Vagina (tissue), 2 donors: Measurements from ENCODE around the gene ZDHHC5. TPM values are rescaled to one million over a fixed set of nuclear protein-coding genes. Genes with fewer than 3 reads are reported as not detected.
"Not testable (repeated sequence)": the region's sequence is repeated elsewhere in the genome, so short reads cannot be mapped to it uniquely, and the experiment has no call there.

Experiments
- DNase-seq, 2 donors: peaks; one replicate each; pipeline ENCODE4 v3.0.0-alpha.2; 2017; ENCODE audit errors: extremely low spot score in 2 of 2
- H3K27ac ChIP-seq: fragments of 200-600 bp; sonication (generic); one replicate; pipeline ENCODE4 v1.5.1; 2019
- H3K27me3 ChIP-seq: fragments of 200-600 bp; sonication (generic); one replicate; pipeline ENCODE4 v1.5.1; 2019
- H3K36me3 ChIP-seq, 2 donors: fragments of 200-600 bp; sonication (generic); one replicate each; pipeline ENCODE4 v1.5.1; 2017 to 2019
- H3K4me1 ChIP-seq: fragments of 200-600 bp; sonication (generic); one replicate; pipeline ENCODE4 v1.5.1; 2019
- H3K4me3 ChIP-seq, 2 donors: fragments of 200-600 bp; sonication (generic); 1 replicate in 1 of 2; 2 replicates in 1 of 2; pipeline ENCODE4 v1.5.1; 2016 to 2019
- H3K9me3 ChIP-seq: fragments of 200-600 bp; sonication (generic); one replicate; pipeline ENCODE4 v1.5.1; 2019
- CTCF ChIP-seq, 3 experiments: fragments of 450-650 bp in 2 of 3; fragments of 200-600 bp in 1 of 3; sonication (generic) in 1 of 3; IDR thresholded peaks; one replicate each; pipeline ENCODE4 v1.5.1; 2017 to 2019; ENCODE audit warnings: antibody characterized with exemption in 3 of 3, mild to moderate bottlenecking in 2 of 3, moderate library complexity in 2 of 3
- POLR2A ChIP-seq, 2 donors: fragments of 450-650 bp; IDR thresholded peaks; one replicate each; pipeline ENCODE4 v1.6.1; 2017; ENCODE audit warnings: antibody characterized with exemption in 2 of 2, mild to moderate bottlenecking in 2 of 2, moderate library complexity in 2 of 2
- POLR2AphosphoS5 ChIP-seq, 2 donors: sonication (generic); formaldehyde crosslinking; IDR thresholded peaks; one replicate each; pipeline ENCODE4 v1.9.0; 2017; ENCODE audit warnings: antibody characterized with exemption in 2 of 2, mild to moderate bottlenecking in 2 of 2, low read depth in 1 of 2; ENCODE audit not compliant: insufficient read depth in 1 of 2
- intact Hi-C: fragments of 100-400 bp; cut with DNase I; formaldehyde crosslinking; loops from one replicate; pipeline ENCODE4 v1.15.1; 2023
- total RNA-seq: library from RNA; depleted of rRNA; stranded (reverse); fragments of >200 nt; gene quantifications from one replicate; pipeline ENCODE4 v1.2.3, GENCODE V29; 2016

Gene ZDHHC5
- total RNA-seq, 1 donor from 2014 or later, result 46.2 TPM

DNA sequence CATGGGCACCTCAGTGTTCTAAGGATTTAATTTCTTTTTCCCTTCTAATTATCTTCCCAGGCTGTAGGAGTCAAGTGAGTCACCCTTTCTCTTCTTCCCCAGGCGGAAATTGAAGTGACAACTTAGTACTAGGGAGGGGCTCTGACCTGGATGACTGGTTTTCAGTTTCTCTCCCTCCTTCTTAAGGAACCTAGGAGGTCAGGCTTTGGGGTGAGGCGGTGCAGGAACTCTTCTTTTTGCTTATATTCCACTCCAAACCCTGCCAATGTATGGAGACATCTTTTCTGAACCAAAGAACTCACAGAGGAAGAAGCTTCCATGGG, 12.6 kb downstream of the ZDHHC5 start:
- H3K36me3 ChIP-seq, result peaks cover 0 to 46% of the 10 kb centered on the region in 2 donors
- TF ChIP-seq CTCF (IDR thresholded peaks at IDR 0.05), result no peak
- peak in 1 of 2 donors; percentile 53 for TF ChIP-seq POLR2AphosphoS5 (IDR thresholded peaks at IDR 0.05; ENCODE audit: insufficient read depth in 1 of 2, low read depth in 1 of 2)
- intact Hi-C loops, result no loop called here

DNA sequence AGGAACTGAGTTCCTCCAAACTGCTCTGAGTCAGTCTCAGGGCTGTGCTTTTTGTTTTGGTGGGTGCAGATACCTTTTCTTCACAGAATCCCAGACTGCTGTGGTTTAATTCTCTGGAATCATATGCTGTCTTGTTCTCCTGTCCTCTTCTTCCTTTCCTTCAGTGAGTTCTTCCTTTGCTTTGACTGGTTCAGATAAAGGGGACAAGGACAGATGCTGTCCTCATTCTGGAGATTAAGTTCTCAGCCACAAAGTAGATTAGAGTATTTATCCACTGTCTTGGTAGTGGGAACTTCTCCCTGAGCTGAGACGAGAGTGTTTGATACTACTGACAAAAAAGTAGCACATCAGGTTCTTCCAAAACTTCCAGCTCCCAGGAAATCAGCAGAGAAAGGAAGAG, 13.3 kb downstream of the ZDHHC5 start:
- DNase-seq, result no peak
- peak overlapping the region; percentile 1 for H3K27ac ChIP-seq
- no peaks in the 10 kb centered on the region for H3K9me3 ChIP-seq
- intact Hi-C loops, result no loop called here
- no peaks in the 10 kb centered on the region for H3K27me3 ChIP-seq
- no peak overlapping the region for H3K4me3 ChIP-seq
- peaks cover 0 to 52% of the 10 kb centered on the region in 2 donors for H3K36me3 ChIP-seq
- peaks cover 53% of the 10 kb centered on the region for H3K4me1 ChIP-seq
- no peak for TF ChIP-seq CTCF (IDR thresholded peaks at IDR 0.05)

More for the DNA sequence above, 12.6 kb downstream of the ZDHHC5 start:
- no peak overlapping the region for H3K4me3 ChIP-seq
- H3K9me3 ChIP-seq, result no peaks in the 10 kb centered on the region
- H3K27ac ChIP-seq, result peak overlapping the region; percentile 9
- no peaks in the 10 kb centered on the region for H3K27me3 ChIP-seq
- H3K4me1 ChIP-seq, result peaks cover 60% of the 10 kb centered on the region
- no peak for DNase-seq

DNA sequence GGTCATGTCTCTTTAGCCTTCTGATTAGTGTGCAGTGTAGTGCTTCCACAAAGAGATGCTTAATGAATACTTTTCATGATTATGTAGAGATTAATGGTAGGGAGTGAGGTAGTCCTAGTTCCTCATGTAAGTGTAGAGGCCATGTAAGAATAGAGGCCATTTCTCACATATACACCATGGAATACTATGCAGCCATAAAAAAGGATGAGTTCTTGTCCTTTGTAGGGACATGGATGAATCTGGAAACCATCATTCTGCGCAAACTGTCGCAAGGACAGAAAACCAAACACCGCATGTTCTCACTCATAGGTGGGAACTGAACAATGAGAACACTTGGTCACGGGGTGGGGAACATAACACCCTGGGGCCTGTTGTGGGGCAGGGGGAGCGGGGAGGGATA, 22.6 kb downstream of the ZDHHC5 start:
- DNase-seq, H3K27me3 ChIP-seq, H3K4me1 ChIP-seq, intact Hi-C loops, H3K9me3 ChIP-seq, H3K27ac ChIP-seq, H3K4me3 ChIP-seq: not testable (repeated sequence)
- H3K36me3 ChIP-seq, result peaks cover 0 to 82% of the 10 kb centered on the region in 2 donors

DNA sequence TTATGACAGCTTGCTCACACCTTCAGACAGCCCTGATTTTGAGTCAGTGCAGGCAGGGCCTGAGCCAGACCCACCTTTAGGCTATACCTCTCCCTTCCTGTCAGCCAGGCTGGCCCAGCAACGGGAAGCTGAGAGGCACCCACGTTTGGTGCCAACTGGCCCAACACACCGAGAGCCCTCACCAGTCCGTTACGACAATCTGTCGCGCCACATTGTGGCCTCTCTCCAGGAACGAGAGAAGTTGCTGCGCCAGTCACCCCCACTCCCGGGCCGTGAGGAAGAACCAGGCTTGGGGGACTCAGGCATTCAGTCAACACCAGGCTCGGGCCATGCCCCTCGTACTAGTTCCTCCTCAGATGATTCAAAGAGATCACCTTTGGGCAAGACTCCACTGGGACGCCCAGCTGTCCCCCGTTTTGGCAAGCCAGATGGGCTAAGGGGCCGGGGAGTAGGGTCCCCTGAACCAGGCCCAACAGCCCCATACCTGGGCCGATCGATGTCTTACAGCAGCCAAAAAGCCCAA, 31.0 kb downstream of the ZDHHC5 start:
- TF ChIP-seq POLR2AphosphoS5 (IDR thresholded peaks at IDR 0.05; ENCODE audit: insufficient read depth in 1 of 2, low read depth in 1 of 2) (no peak), CTCF (IDR thresholded peaks at IDR 0.05) (no peak), POLR2A (IDR thresholded peaks at IDR 0.05) (no peak)
- H3K4me1 ChIP-seq, result no peaks in the 10 kb centered on the region
- no peaks in the 10 kb centered on the region for H3K27me3 ChIP-seq
- no peak overlapping the region for H3K4me3 ChIP-seq
- peaks cover 0 to 87% of the 10 kb centered on the region in 2 donors for H3K36me3 ChIP-seq
- no peak overlapping the region for H3K27ac ChIP-seq
- DNase-seq, result no peak
- intact Hi-C loops, result no loop called here
- no peaks in the 10 kb centered on the region for H3K9me3 ChIP-seq

GRCh38 chr11:57699813-57700212, 31.9 kb downstream of the ZDHHC5 start:
- Histone ChIP-seq H3K4me3 (no peak overlapping the region), H3K4me1 (no peaks in the 10 kb centered on the region), H3K27me3 (no peaks in the 10 kb centered on the region), H3K27ac (no peak overlapping the region), H3K36me3 (peaks cover 0 to 86% of the 10 kb centered on the region in 2 donors), H3K9me3 (no peaks in the 10 kb centered on the region)
- intact Hi-C loops, result no loop called here
- DNase-seq, result no peak
- TF ChIP-seq POLR2AphosphoS5 (IDR thresholded peaks at IDR 0.05; ENCODE audit: insufficient read depth in 1 of 2, low read depth in 1 of 2), result no peak

- H3K27ac ChIP-seq, result no peak overlapping the region
- H3K36me3 ChIP-seq, result peaks cover 0 to 81% of the 10 kb centered on the region in 2 donors
- intact Hi-C loops, result no loop called here
- H3K4me1 ChIP-seq, result no peaks in the 10 kb centered on the region
- H3K9me3 ChIP-seq, result no peaks in the 10 kb centered on the region
- H3K27me3 ChIP-seq, result no peaks in the 10 kb centered on the region
- no peak overlapping the region for H3K4me3 ChIP-seq
- no peak for TF ChIP-seq POLR2A (IDR thresholded peaks at IDR 0.05)
- no peak for TF ChIP-seq POLR2AphosphoS5 (IDR thresholded peaks at IDR 0.05; ENCODE audit: insufficient read depth in 1 of 2, low read depth in 1 of 2)
- no peak for TF ChIP-seq CTCF (IDR thresholded peaks at IDR 0.05)
- DNase-seq, result no peak
Measured at GRCh38 chr11:57700425-57700824, 32.5 kb downstream of the ZDHHC5 start.
